ENCODE measurements around the gene CNOT6.

DNA sequence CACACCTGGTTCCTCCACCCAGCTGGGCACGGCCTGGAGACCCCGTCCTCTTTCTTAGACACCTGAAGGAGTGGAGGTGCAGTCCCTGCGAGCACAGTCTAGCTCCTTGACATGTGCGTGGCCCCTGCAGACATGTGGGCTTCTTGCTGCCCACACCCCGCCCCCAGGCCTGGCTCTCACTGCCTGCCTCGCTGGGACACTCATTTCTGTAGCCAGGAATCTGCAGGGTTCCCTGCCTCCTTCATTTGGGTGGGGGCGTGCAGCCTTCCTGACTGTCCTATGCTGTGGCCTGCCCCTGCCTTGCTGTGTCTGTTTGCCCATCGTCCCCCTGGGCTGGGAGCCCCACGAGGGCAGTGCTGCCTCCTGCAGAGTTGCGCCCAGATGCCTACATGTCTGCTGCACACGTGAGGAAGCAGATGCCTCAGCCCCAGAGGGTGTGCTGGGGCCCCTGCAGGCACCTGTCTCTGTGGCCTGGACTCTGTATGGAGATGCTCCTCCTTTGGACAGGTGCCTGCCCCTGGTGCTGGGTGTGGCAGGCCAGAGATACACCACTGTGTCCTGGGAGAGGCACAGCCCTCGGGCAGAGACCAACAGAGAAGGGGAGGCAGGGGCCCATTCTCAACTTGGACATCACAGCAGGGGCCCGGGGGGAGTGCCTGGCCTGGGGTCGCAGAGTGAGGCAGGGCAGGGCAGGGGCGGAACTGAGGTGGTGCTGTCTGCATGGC is 132.6 kb downstream of the CNOT6 start:
- TF ChIP-seq POLR2A (IDR thresholded peaks at IDR 0.05) = no peak
- TF ChIP-seq, protein P1, sequence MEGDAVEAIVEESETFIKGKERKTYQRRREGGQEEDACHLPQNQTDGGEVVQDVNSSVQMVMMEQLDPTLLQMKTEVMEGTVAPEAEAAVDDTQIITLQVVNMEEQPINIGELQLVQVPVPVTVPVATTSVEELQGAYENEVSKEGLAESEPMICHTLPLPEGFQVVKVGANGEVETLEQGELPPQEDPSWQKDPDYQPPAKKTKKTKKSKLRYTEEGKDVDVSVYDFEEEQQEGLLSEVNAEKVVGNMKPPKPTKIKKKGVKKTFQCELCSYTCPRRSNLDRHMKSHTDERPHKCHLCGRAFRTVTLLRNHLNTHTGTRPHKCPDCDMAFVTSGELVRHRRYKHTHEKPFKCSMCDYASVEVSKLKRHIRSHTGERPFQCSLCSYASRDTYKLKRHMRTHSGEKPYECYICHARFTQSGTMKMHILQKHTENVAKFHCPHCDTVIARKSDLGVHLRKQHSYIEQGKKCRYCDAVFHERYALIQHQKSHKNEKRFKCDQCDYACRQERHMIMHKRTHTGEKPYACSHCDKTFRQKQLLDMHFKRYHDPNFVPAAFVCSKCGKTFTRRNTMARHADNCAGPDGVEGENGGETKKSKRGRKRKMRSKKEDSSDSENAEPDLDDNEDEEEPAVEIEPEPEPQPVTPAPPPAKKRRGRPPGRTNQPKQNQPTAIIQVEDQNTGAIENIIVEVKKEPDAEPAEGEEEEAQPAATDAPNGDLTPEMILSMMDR (IDR thresholded peaks at IDR 0.05) = no peak

Data from heart left ventricle (tissue), 13 donors.